PC-9 (cell line): ENCODE data around the gene C19orf38. TPM values are rescaled to one million over a fixed set of nuclear protein-coding genes. Genes with fewer than 3 reads are reported as not detected.

Experiments used
- BruUV-seq: library from RNA; stranded (reverse); fragments of 400-500 nt; replicated peaks from 2 replicates; lab custom pipeline; 2021; lab: Mats Ljungman, UMichigan
- CTCF ChIA-PET: fragments of 300-600 bp; sonication (Branson Sonifier 250); formaldehyde crosslinking; loops from one replicate; lab custom pipeline; 2022; ENCODE audit warnings: antibody characterized with exemption; lab: Charles Lee
- POLR2A ChIA-PET: fragments of 300-600 bp; sonication (Branson Sonifier 250); formaldehyde crosslinking; loops from one replicate; lab custom pipeline; 2022; ENCODE audit warnings: antibody characterized with exemption; ENCODE audit not compliant: unreplicated experiment; lab: Charles Lee
- DNase-seq, 2 experiments: peaks; one replicate each; pipeline versions ENCODE4 v3.0.0 to v3.0.0-alpha.2; 2015 to 2022; ENCODE audit warnings: mixed read lengths in 1 of 2
- H2AFZ ChIP-seq: fragments of 200-600 bp; sonication (generic); 2 replicates; pipeline ENCODE4 v1.8.1; 2017; ENCODE audit warnings: antibody characterized with exemption
- H3F3A ChIP-seq: fragments of 200-600 bp; sonication (generic); 2 replicates; pipeline ENCODE4 v1.8.1; 2017; ENCODE audit warnings: antibody characterized with exemption, mild to moderate bottlenecking, low read depth; ENCODE audit not compliant: insufficient read depth
- H3K27ac ChIP-seq: fragments of 200-600 bp; sonication (generic); 2 replicates; pipeline ENCODE4 v1.6.1; 2016; ENCODE audit warnings: mixed run types
- H3K27me3 ChIP-seq: fragments of 200-600 bp; sonication (generic); 2 replicates; pipeline ENCODE4 v1.6.1; 2016; ENCODE audit warnings: low read depth, mixed run types; ENCODE audit not compliant: insufficient read depth
- H3K36me3 ChIP-seq: fragments of 200-600 bp; sonication (generic); 2 replicates; pipeline ENCODE4 v1.6.1; 2016; ENCODE audit warnings: low read depth, mixed run types
- H3K4me1 ChIP-seq: fragments of 200-600 bp; sonication (generic); replicated peaks from 2 replicates; pipeline ENCODE4 v1.6.1; 2016; ENCODE audit warnings: mixed run types; ENCODE audit not compliant: insufficient read depth
- H3K4me2 ChIP-seq: fragments of 200-600 bp; sonication (generic); 2 replicates; pipeline ENCODE4 v1.6.1; 2017; ENCODE audit warnings: mixed run types
- H3K4me3 ChIP-seq: fragments of 200-600 bp; sonication (generic); 2 replicates; pipeline ENCODE4 v1.6.1; 2016; ENCODE audit warnings: mixed run types
- H3K79me2 ChIP-seq: fragments of 200-600 bp; sonication (generic); 2 replicates; pipeline ENCODE4 v1.6.1; 2017; ENCODE audit warnings: low read depth, mixed run types
- H3K9me2 ChIP-seq: fragments of 200-600 bp; sonication (generic); 2 replicates; pipeline ENCODE4 v1.8.1; 2017; ENCODE audit warnings: mild to moderate bottlenecking; ENCODE audit not compliant: insufficient read depth
- H3K9me3 ChIP-seq: fragments of 200-600 bp; sonication (generic); 2 replicates; pipeline ENCODE4 v1.8.1; 2016; ENCODE audit warnings: low read depth; ENCODE audit not compliant: insufficient read depth
- H4K20me1 ChIP-seq: fragments of 200-600 bp; sonication (generic); 2 replicates; pipeline ENCODE4 v1.8.1; 2017; ENCODE audit not compliant: insufficient read depth
- CTCF ChIP-seq: fragments of 200-600 bp; sonication (generic); conservative IDR thresholded peaks from 2 replicates; pipeline ENCODE4 v1.6.1; 2017; ENCODE audit warnings: mixed run types, antibody characterized with exemption, mild to moderate bottlenecking, moderate library complexity
- EZH2 ChIP-seq: fragments of 200-600 bp; sonication (generic); IDR thresholded peaks from 2 replicates; pipeline ENCODE4 v1.8.0; 2017; ENCODE audit warnings: antibody characterized with exemption, low read depth
- intact Hi-C: fragments of 100-400 bp; cut with micrococcal nuclease; formaldehyde crosslinking; loops from one replicate; pipeline ENCODE4 v1.10.0; 2022; ENCODE audit not compliant: unreplicated experiment
- total RNA-seq: library from RNA; stranded (reverse); gene quantifications from 2 replicates; pipeline ENCODE4 v1.2.3, GENCODE V29; 2021

Gene C19orf38
- total RNA-seq, 1 experiment from 2014 or later = 0.59 TPM

GRCh38 chr19:10823690-10824089 lies 24.5 kb upstream of the C19orf38 start:
- H4K20me1 ChIP-seq = no peaks in the 10 kb centered on the region
- H3K27me3 ChIP-seq = no peaks in the 10 kb centered on the region
- H3K4me1 ChIP-seq = no peaks in the 10 kb centered on the region
- H3K9me2 ChIP-seq = no peaks in the 10 kb centered on the region
- ChIA-PET CTCF (no interaction called here), POLR2A (interaction anchor here (0.7 kb wide), 1 partner anchor 677 kb away, joined by 3 read pairs; no protein-coding TSS in a partner anchor)
- H3K36me3 ChIP-seq = peaks cover 11% of the 10 kb centered on the region; the same call in 1 of the 2 replicates
- intact Hi-C loops = no loop called here
- peaks cover 15% of the 10 kb centered on the region; the same call in 1 of the 2 replicates for H3F3A ChIP-seq
- no peak overlapping the region for H3K4me2 ChIP-seq
- BruUV-seq = no TSS peak
- H2AFZ ChIP-seq = no peak overlapping the region
- no peak for DNase-seq
- TF ChIP-seq EZH2 (no peak), CTCF (no peak)
- no peak overlapping the region for H3K27ac ChIP-seq
- no peaks in the 10 kb centered on the region for H3K79me2 ChIP-seq
- no peak overlapping the region for H3K4me3 ChIP-seq
- no peaks in the 10 kb centered on the region for H3K9me3 ChIP-seq

- BruUV-seq = no TSS peak
- Histone ChIP-seq H3K27me3 (no peaks in the 10 kb centered on the region), H2AFZ (no peak overlapping the region), H3K4me3 (no peak overlapping the region), H3K79me2 (no peaks in the 10 kb centered on the region), H3K4me2 (no peak overlapping the region), H4K20me1 (no peaks in the 10 kb centered on the region), H3K4me1 (no peaks in the 10 kb centered on the region), H3K36me3 (peaks cover 6% of the 10 kb centered on the region; the same call in 1 of the 2 replicates), H3K9me2 (no peaks in the 10 kb centered on the region), H3F3A (peaks cover 8% of the 10 kb centered on the region; the same call in 1 of the 2 replicates), H3K9me3 (no peaks in the 10 kb centered on the region), H3K27ac (no peak overlapping the region)
- TF ChIP-seq EZH2 = no peak
- TF ChIP-seq CTCF = no peak
- no peak for DNase-seq
- CTCF ChIA-PET = no interaction called here
- intact Hi-C loops = no loop called here
- POLR2A ChIA-PET = no interaction called here
Observed at GRCh38 chr19:10826231-10826630, 22.0 kb upstream of the C19orf38 start.

GRCh38 chr19:10826846-10827245 lies 21.4 kb upstream of the C19orf38 start:
- H3F3A ChIP-seq = peaks cover 8% of the 10 kb centered on the region; the same call in 1 of the 2 replicates
- no TSS peak for BruUV-seq
- no peaks in the 10 kb centered on the region for H3K27me3 ChIP-seq
- POLR2A ChIA-PET = interaction anchor here (0.7 kb wide), 1 partner anchor 9 kb away, joined by 4 read pairs; the partner anchor contains the start of gene TMED1
- intact Hi-C loops = no loop called here
- no peaks in the 10 kb centered on the region for H3K9me2 ChIP-seq
- no peak for DNase-seq
- H3K4me2 ChIP-seq = no peak overlapping the region
- H3K36me3 ChIP-seq = peaks cover 6% of the 10 kb centered on the region; the same call in 1 of the 2 replicates
- no peak overlapping the region for H3K27ac ChIP-seq
- H4K20me1 ChIP-seq = no peaks in the 10 kb centered on the region
- no peak overlapping the region for H3K4me3 ChIP-seq
- TF ChIP-seq CTCF (no peak), EZH2 (no peak)
- H2AFZ ChIP-seq = no peak overlapping the region
- no peaks in the 10 kb centered on the region for H3K79me2 ChIP-seq
- CTCF ChIA-PET = no interaction called here
- no peaks in the 10 kb centered on the region for H3K4me1 ChIP-seq
- H3K9me3 ChIP-seq = no peaks in the 10 kb centered on the region
